GM12801 (cell line): ENCODE data around the gene DNM1L.

Experiments used
- CTCF ChIP-seq: IDR thresholded peaks from one replicate; pipeline ENCODE4 v1.5.1; 2011; ENCODE audit warnings: control low read depth; ENCODE audit not compliant: insufficient read length; ENCODE audit errors: extremely low read depth

The DNM1L gene

GRCh38 chr12:32742133-32742532 lies 63.0 kb downstream of the DNM1L start:
- no peak for TF ChIP-seq CTCF

GRCh38 chr12:32743264-32743663 lies 64.2 kb downstream of the DNM1L start:
- TF ChIP-seq CTCF = no peak

- TF ChIP-seq CTCF = no peak
Measured at GRCh38 chr12:32753605-32754004, 74.5 kb downstream of the DNM1L start.

- no peak for TF ChIP-seq CTCF
Measured at GRCh38 chr12:32754111-32754510, 75.0 kb downstream of the DNM1L start.

GRCh38 chr12:32755051-32755653 lies 76.1 kb downstream of the DNM1L start:
- no peak for TF ChIP-seq CTCF

- no peak for TF ChIP-seq CTCF
Measured at GRCh38 chr12:32755654-32756475, 76.8 kb downstream of the DNM1L start, which contains the start of gene YARS2. TSS of gene YARS2 (minus strand) at chr12:32755897. CDS start at chr12:32755874, 23 bp downstream.

- TF ChIP-seq CTCF = no peak
Measured at GRCh38 chr12:32756476-32757066, 77.5 kb downstream of the DNM1L start.
